HG03025 (cell line): ENCODE results near the gene C12orf76.
"Not testable (repeated sequence)": the region's sequence is repeated elsewhere in the genome, so short reads cannot be mapped to it uniquely, and the experiment has no call there.

Experiments
- ATAC-seq: cut with Tn5 transposase; IDR thresholded peaks from one replicate; pipeline ENCODE4 v1.9.1; 2021; ENCODE audit warnings: mild to moderate bottlenecking, moderate library complexity; ENCODE audit not compliant: unreplicated experiment, low FRiP score

The C12orf76 gene, protein sequence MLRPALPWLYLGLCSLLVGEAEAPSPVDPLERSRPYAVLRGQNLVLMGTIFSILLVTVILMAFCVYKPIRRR

DNA sequence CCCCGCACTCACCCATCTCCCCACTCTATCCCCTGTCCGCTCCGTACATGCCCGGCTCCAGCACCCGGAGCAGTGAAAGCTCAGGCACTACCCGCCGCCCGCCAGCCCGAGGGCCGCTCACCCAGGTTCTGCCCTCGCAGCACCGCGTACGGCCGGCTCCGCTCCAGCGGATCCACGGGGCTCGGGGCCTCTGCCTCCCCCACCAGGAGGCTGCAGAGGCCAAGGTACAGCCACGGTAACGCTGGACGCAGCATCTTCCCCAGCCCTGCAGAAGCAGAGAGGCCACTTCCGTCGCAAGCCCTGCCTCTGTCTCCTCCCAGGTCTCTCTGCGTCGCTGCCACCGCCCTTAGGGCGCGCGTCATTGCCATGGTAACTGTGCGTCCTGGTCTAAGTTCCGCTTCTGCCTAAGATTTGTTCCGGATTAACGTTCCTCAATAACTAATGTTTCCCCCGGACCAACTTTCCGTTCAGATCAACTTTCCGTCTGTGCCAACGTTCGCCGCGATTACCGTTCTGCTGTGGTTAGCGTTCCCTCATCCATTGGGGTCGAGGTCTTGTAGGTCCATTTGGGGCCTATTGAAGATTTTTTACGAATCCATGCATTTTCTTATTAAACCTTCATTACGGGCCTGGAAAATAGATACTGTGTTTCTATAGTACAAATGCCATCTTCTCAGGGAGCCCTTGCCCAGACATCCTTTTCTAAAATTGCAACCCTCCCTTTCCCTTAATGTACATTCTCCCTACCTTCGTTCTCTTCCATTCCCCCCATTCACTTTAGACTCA, at the start of gene C12orf76:
C12orf76 (minus strand) TSS at position 281 of the 786 bp plus-strand sequence; CDS start at position 254, 27 bp downstream.
- ATAC-seq, result peak; percentile 93

DNA sequence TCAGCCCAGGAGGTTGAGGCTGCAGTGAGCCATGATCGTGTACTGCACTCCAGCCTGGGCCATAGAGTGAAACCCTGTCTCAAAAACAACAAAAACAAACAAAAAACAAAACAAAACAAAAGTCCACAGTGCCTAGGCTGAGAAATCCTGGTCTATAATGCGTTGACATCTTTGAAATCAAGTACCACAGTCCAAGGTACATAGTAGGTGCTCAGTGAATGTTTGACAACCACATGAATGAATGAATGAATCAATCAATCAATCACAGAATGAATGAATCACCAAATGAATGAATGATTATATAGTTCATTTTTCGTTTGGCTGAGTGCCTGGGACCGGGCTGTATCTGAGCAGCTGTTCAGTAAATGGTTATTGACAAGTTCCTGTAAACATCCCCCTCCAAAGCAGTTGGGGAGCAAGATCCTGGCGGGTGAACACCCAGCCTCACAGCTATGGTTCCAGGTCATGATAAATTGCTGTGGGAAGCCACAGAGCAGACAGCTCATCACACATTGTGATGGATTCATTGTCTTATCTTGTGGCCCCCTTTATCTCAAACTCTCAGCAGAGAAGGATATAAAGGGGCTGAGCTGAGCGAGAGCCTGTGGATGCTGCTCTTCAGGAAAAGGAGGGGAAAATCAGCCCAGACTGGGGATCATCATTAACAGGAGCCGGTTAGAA, 45.4 kb upstream of the C12orf76 start:
- ATAC-seq, result no peak

DNA sequence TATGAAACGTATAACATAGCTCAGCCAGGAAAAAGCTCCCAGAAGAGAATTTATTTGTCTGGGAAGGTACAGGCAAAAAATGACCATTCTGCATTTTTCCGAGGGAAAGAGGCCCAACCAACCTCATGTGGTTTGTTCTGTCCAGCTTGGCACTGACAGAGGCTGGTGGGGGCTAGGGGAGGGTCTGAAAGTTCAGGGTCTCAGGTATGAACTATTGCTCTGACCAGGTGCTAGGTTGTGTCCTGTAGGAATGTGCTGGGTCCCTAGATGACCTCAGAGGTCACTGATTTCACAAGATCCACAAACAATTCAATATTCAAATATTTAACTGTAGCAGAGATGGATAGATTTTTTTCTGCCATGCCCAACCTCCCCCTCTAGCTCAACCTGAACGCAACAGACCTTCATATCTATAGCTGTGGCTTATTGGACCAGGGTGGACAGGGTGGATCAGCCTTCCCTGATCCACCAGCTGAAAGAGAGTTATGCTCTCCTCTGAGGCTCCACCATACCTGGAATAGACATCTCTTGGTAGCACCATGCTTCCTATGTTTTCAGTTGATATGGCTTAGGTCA, 42.9 kb upstream of the C12orf76 start:
- ATAC-seq, result no peak

DNA sequence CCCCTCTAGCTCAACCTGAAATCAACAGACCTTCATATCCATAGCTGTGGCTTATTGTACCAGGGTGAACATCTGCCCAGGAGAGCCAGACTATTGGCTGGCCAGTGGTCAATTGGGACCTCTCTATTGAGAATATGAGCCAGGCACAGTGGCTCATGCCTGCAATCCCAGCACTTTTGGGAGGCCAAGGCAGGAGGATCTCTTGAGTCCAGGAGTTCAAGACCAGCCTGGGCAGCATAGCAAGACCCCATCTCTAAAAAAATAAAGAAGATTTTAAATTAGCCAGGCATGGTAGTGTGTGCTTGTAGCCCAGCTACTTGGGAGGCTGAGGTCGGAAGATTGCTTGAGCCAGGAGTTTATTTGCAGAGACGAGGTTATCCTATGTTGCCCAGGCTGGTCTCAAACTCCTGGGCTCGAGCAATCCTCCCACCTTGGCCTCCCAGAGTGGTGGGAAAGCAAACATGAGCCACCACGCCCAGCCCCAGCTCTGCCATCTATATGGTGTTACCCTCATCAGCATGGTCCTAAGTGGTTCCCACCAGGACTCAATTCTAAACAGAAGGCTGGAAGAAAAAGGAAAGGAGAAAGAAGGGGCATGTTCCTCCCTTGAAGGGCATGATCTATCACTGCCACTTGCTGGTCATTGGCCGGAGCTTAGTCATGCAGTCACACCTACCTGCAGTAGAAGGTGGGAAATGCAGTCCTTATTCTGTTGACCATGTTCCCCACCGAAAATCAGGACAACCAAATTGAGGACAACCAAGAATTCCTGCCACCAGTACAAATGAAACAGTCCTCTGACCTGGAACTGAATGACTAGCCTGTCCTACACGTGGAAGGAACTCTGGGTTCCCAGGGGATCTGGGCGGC, 42.2 kb upstream of the C12orf76 start:
- no peak for ATAC-seq

DNA sequence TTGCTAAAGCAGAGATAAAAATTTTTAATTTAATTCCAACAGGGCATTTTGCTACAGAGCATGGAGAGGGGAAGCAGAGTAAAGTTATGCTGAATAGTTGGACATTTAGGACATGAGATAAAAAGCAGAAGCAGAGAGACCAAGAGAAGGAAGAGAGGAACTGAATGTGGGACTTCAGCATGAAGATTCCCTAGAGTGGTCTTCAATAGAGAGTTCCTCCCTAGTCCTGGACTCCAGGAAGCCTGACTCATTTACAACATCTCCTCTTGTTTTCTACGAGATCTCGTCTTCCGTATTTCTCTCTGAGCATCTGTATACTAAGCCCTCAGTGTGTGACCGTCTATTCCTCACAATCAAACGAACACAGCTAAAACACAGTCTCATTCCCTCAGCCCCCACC, 40.6 kb upstream of the C12orf76 start:
- no peak for ATAC-seq

DNA sequence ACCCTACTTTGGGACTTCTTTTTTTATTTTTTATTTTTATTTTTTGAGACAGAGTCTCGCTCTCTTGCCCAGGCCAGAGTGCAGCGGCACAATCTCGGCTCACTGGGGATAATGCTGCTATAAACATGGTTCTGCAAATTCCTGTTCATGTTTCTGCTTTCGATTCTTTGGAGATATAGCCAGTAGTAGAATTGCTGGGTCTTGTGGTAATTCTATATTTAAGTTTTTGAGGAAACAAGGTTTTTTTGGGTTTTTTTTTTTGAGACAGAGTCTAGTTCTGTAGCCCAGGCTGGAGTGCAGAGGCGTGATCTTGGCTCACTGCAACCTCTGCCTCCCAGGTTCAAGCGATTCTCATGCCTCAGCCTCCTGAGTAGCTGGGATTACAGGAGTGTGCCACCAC, 39.9 kb upstream of the C12orf76 start:
- ATAC-seq, result not testable (repeated sequence)

DNA sequence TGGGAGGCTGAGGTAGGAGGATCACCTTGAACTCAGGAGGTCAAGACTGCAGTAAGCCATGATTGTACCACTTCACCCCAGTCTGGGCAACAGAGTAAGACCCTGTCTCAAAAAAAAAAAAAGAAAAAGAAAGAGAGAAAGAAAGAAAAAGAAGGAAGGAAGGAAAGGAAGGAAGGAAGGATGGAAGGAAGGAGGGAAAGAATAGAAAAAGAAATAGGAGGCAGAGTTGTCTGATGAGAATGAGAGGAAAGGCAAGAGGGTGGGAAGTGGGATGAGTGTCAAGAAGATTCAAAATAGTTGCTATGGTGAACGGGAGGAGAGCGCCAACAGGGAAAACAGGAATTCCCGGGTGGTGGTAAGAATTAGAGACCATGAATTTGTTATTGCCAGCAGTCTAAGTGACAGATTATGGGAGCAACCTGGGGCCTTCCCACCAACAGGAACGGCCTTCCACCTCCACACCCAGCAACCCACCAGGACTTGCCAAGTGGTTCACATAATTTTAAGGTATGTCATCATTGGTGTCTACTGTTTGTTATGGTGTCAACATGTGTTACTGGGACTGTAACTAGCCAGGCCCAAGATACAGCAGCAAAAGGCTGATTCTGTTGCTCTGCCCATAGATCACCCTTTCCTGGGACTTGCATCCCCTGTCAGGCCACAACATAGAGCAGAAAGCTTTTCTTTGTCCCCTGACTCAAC, 36.1 kb upstream of the C12orf76 start:
- no peak for ATAC-seq

DNA sequence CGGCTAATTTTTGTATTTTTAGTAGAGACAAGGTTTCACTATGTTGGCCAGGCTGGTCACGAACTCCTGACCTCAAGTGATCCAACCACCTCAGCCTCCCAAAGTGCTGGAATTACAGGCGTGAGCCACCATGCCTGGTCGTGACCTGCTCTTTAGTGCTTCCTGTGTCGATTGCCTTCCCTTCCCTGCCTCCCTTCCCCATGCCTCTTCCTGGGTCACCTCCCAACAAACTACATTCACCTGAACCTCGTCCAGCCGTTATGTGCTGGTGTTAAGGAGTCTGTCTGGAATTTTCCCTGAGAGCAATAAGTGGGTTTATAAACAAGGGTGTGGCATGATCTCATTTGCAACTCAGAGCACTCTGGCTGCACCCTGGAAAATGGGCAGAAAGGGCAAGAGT, 32.1 kb upstream of the C12orf76 start:
- ATAC-seq, result no peak

DNA sequence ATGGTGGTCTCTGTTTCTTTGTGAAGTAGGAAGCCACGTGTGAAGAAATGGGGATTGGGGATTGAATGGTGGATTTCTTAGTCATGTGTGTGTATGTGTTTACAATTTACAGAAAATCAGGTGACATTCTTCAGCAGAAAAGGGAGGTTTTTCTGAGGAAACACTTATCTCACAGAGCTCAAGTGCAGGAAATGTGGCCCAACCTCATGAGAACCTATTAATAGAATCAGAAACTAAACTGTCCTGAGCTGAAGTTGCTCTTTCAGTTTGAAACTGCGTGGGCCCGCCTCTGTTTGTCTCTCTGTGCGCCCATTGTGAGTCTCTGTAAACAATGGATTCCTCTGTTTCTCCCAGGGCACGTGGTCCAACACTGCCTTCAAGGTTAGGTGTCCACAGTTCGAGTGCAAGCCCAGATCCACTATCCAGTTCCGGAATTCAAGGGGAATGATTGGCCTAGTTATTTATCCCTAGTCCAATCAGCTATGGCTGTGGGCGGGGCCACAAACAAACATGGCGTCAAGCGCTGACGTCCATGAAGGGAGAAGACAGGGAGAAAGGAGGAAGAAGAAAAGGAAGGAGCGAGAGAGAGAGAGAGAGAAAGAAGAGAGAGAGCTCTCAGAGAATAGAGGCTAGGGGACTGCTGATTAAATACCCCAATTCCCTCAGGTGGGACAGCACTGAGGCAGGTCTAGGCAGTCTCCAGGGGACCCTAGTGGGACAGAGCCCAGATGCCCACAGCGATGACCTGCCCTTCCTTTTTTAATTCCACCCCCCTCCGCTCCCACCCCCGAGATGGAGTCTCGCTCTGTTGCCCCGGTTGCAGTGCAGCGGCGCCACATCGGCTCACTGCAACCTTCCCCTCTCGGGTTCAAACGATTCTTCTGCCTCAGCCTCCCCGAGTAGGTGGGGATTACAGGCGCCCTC, 31.4 kb upstream of the C12orf76 start:
- ATAC-seq, result peak; percentile 65

DNA sequence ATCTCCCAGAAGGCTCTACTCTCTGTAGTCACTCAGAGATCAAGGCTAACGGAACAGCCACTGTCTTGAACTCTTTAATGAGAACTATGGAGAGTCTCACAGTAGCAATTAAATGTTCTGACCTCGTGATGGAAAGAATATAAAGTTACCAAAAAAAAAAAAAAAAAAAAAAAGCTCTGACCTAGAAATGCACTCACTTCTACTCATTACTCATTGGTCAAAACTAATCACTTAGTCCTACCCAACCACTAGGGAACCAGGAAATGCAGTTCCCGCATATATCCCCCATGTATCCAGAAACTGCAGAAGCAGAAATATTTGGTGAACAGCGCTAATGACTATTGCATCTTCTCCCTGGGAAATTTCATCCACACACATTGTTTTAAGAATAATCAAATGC, 29.5 kb upstream of the C12orf76 start:
- no peak for ATAC-seq

DNA sequence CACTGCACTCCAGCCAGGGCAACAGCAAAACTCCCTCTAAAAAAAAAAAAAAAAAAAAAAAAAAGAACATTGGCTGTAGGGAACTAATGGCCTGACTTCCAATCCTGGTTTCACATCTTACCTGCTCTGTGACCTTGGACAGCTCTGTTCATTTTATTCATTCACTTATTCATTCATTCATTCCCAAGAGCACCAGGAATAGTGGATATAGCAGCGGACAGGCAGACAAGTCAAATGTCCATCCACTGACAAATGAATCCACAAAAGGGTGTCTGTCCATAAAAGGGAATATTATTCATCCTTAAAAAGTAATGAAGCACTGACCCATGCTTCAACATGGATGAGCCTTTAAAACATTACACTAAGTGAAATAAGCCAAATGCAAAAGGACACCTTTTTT, 27.6 kb upstream of the C12orf76 start:
- no peak for ATAC-seq

DNA sequence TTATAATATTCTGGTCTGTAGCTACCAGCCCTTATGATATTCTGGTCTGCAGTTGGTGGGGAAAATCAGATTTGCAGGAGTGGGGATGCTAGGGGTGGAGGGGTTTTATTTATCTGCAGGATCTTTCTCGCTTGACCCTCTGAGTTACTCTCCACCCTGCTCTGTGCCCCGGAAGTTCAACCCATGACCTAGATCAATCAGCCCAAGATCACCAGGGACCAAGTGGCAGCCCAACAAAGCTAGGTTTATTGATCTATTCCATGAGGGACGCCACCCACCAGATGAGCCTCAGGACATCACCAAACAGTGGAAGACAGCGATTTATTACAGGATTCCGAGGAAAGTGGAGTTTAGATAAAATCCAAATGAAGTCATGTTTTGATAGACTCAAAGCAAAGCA, 25.8 kb upstream of the C12orf76 start:
- ATAC-seq, result no peak

DNA sequence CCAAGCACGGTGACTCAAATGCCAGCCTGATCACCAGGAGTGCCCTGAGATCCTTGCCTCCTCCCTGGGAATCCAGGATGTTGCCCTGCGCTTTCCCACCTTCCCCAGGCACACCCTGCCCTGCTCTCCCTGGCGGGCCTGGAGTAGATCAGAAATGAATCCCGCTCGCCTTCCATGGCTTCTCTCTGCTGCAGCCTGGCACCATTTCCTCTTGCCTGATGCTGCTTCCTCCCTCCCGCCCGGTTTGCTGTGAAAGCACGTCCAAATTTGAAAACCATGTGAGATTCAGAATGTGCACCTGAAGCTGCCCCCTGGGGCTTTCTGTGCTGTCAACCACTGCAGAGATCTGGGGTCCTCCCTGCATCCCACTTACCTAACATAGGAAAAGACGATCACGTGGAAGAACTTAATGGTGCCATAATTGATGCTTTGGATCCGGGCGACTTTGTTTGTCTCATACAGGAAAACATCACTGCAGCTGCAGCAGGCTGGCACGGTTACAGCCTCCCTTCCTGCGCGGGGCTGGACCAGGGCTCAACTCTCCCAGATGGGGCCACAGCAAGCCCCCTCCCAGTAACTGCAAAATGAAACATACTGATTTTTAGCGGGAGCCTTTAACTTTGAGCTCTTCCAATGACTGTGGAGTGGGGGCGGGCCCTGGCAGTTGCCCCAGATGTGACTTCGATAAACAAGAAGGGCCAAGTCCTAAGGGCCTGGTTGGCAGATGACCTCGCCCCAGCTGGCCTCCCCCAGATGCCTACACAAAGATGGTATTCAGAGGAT, 24.9 kb upstream of the C12orf76 start:
- no peak for ATAC-seq

DNA sequence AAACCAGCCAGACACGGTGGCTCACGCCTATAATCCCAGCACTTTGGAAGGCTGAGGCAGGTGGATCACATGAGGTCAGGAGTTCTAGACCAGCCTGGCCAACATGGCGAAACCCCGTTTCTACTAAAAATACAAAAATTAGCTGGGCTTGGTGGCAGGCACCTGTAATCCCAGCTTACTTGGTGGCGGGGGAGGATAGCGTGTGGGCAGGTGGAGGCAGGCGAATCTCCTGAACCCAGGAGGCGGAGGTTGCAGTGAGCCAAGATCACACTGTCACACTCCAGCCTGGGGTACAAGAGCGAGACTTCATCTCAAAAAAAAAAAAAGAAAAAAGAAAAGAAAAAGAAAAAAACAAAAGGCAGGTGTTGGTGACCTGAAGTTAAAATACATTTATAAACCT, 24.3 kb upstream of the C12orf76 start:
- ATAC-seq, result not testable (repeated sequence)

DNA sequence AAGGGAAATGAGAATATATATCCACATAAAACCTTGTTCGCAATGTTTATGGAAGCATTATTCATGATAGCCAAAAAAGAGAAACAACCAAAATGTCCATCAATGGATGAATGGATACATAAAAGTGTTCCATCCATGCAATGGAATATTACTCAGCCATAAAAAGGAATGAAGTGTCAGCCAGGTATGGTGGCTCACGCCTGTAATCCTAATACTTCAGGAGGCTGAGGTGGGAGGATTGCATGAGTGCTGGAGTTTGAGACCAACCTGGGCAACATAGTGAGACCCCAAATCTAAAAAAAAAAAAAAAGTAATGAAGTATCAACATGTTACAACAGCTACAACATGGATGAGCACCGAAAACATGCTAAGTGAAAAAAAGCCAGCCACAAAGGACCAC, 23.6 kb upstream of the C12orf76 start:
- ATAC-seq, result no peak

DNA sequence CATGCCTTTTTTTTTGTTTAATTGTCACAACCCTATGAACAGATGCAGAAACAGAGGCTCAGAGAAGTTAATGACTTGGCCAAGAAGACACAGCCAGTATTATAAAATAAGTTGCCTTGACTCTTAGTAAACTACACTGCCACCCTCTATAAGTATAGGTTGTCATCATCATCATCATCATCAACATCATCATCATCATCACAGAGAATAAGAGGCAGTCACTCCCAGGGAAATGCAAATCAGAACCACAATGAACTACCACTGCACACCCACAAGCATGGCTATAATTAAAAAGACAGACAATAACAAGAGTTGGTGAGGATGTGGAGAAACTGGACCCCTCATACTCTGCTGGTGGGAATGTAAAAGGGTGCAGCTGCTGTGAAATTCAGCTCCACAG, 23.2 kb upstream of the C12orf76 start:
- no peak for ATAC-seq

DNA sequence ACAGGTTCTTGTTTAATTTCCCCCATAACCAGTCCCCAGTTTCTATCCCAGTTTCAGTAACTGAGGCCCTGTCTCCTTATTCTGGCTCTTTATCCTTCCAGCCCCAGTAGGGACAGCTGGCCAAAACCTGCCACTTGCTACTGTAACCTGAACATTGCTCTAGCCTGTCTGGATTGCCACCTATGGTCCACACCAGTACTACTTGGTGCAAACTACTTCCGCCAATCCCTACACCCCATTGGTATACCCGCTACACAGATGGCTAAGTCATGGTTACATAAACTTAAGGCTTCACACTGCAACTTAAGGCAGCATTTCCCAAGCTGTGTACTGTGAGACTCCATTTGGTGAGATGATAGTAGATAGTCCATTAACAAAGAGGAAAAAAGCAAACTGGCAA, 20.3 kb upstream of the C12orf76 start:
- ATAC-seq, result no peak

DNA sequence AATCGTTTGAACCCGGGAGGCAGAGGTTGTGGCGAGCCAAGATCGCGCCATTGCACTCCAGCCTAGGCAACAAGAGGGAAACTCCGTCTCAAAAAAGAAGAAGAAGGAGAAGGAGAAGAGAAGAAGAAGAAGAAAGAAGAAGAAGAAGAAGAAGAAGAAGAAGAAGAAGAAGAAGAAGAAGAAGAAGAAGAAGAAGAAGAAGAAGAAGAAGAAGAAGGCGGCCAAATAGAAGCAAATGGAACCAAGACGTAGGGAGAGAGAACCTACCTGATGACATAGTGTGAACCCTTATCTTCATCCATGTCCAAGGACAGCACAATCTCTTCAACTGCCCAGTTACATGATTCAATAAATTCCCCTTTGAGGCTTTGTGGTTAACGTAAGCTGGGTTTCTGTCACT, 19.8 kb upstream of the C12orf76 start:
- not testable (repeated sequence) for ATAC-seq
